Activated T-helper 1 cell treated with Interleukin-2 at 50 U/mL for 16 hours (primary cell): ENCODE data around the gene ELOVL6.
"Not testable (repeated sequence)": the region's sequence is repeated elsewhere in the genome, so short reads cannot be mapped to it uniquely, and the experiment has no call there.

Source experiments
- DNase-seq: peaks from one replicate; pipeline ENCODE4 v3.0.0-alpha.2; 2020; ENCODE audit warnings: low read depth

ELOVL6 gene

GRCh38 chr4:110124711-110125110 lies 73.7 kb downstream of the ELOVL6 start:
- DNase-seq: no peak

- no peak for DNase-seq
These were observed 76.2 kb downstream of the ELOVL6 start for GRCh38 chr4:110122201-110122600.

- no peak for DNase-seq
These were observed 77.9 kb downstream of the ELOVL6 start for GRCh38 chr4:110120506-110120905.

- no peak for DNase-seq
These were observed 78.5 kb downstream of the ELOVL6 start for GRCh38 chr4:110119880-110120279.

GRCh38 chr4:110119337-110119736 lies 79.1 kb downstream of the ELOVL6 start:
- no peak for DNase-seq

- DNase-seq: no peak
These were observed 86.4 kb downstream of the ELOVL6 start for GRCh38 chr4:110112056-110112455.

- DNase-seq: no peak
These were observed 89.0 kb downstream of the ELOVL6 start for GRCh38 chr4:110109455-110109854.

- no peak for DNase-seq
These were observed 89.5 kb downstream of the ELOVL6 start for GRCh38 chr4:110108960-110109359.

- DNase-seq: no peak
These were observed 90.0 kb downstream of the ELOVL6 start for GRCh38 chr4:110108422-110108821.

GRCh38 chr4:110107866-110108265 lies 90.5 kb downstream of the ELOVL6 start:
- DNase-seq: no peak

- no peak for DNase-seq
These were observed 91.5 kb downstream of the ELOVL6 start for GRCh38 chr4:110106931-110107296.

- no peak for DNase-seq
These were observed 93.8 kb downstream of the ELOVL6 start for GRCh38 chr4:110104661-110105060.

GRCh38 chr4:110099638-110100037 lies 98.8 kb downstream of the ELOVL6 start:
- DNase-seq: no peak

- DNase-seq: no peak
These were observed 102.0 kb downstream of the ELOVL6 start for GRCh38 chr4:110096405-110096804.

GRCh38 chr4:110092646-110093045 lies 105.8 kb downstream of the ELOVL6 start:
- no peak for DNase-seq

- no peak for DNase-seq
These were observed 106.8 kb downstream of the ELOVL6 start for GRCh38 chr4:110091434-110092140.

- DNase-seq: no peak
These were observed 109.7 kb downstream of the ELOVL6 start for GRCh38 chr4:110088670-110089069.

- DNase-seq: no peak
These were observed 111.2 kb downstream of the ELOVL6 start for GRCh38 chr4:110087070-110087708.

GRCh38 chr4:110085131-110085530 lies 113.3 kb downstream of the ELOVL6 start:
- DNase-seq: peak; percentile 8

GRCh38 chr4:110084154-110084553 lies 114.3 kb downstream of the ELOVL6 start:
- DNase-seq: no peak

GRCh38 chr4:110078148-110078547 lies 120.3 kb downstream of the ELOVL6 start:
- DNase-seq: not testable (repeated sequence)

GRCh38 chr4:110076828-110077227 lies 121.6 kb downstream of the ELOVL6 start:
- DNase-seq: not testable (repeated sequence)

GRCh38 chr4:110075891-110076290 lies 122.5 kb downstream of the ELOVL6 start:
- DNase-seq: no peak
